HepG2 (cell line): ENCODE results near the gene ANKS4B. TPM values are rescaled to one million over a fixed set of nuclear protein-coding genes. Genes with fewer than 3 reads are reported as not detected.

ENCODE experiments used
- DZIP1 ChIP-seq: sonication (generic); formaldehyde crosslinking; IDR thresholded peaks from 2 replicates; pipeline ENCODE4 v1.5.0; 2020; ENCODE audit warnings: mild to moderate bottlenecking, missing genetic modification reagents
- FUBP1 ChIP-seq: sonication (generic); formaldehyde crosslinking; IDR thresholded peaks from 2 replicates; pipeline ENCODE4 v1.5.1; 2020; ENCODE audit warnings: missing genetic modification reagents, mild to moderate bottlenecking, borderline replicate concordance
- HCFC1 ChIP-seq: fragments of 150-350 bp; IDR thresholded peaks from 2 replicates; pipeline ENCODE4 v1.6.1; 2014; ENCODE audit warnings: low read depth, low read length
- KAT2B ChIP-seq: fragments of 150-350 bp; IDR thresholded peaks from 2 replicates; pipeline ENCODE4 v1.6.1; 2014; ENCODE audit warnings: low read depth, low read length, borderline replicate concordance
- KLF16 ChIP-seq, 2 experiments: sonication (generic) in 1 of 2; formaldehyde crosslinking in 1 of 2; IDR thresholded peaks; 2 replicates each; pipeline versions ENCODE4 v1.6.1 to v1.8.0; 2016 to 2023; ENCODE audit warnings: missing genetic modification reagents in 2 of 2, missing compliant biosample characterization in 1 of 2
- MAF1 ChIP-seq: sonication (generic); formaldehyde crosslinking; IDR thresholded peaks from 2 replicates; pipeline ENCODE4 v1.5.0; 2020; ENCODE audit warnings: missing genetic modification reagents, borderline replicate concordance
- MEIS1 ChIP-seq: sonication (generic); formaldehyde crosslinking; IDR thresholded peaks from 2 replicates; pipeline ENCODE4 v1.9.0; 2021; ENCODE audit warnings: mild to moderate bottlenecking, missing genetic modification reagents, moderate library complexity, borderline replicate concordance
- NR0B2 ChIP-seq: sonication (generic); formaldehyde crosslinking; IDR thresholded peaks from 2 replicates; pipeline ENCODE4 v1.4.0; 2020; ENCODE audit warnings: mild to moderate bottlenecking, missing genetic modification reagents
- RNF2 ChIP-seq: fragments of 450-650 bp; conservative IDR thresholded peaks from 2 replicates; pipeline ENCODE4 v1.6.1; 2016; ENCODE audit warnings: low read depth
- SOX5 ChIP-seq: IDR thresholded peaks from 2 replicates; pipeline ENCODE4 v1.6.1; 2016; ENCODE audit warnings: borderline replicate concordance
- SSRP1 ChIP-seq: IDR thresholded peaks from 2 replicates; pipeline ENCODE4 v1.6.1; 2016; ENCODE audit warnings: control low read depth
- TRIM22 ChIP-seq: fragments of 450-650 bp; IDR thresholded peaks from 2 replicates; pipeline ENCODE4 v1.6.1; 2017
- ZBTB1 ChIP-seq: sonication (generic); formaldehyde crosslinking; IDR thresholded peaks from 2 replicates; pipeline ENCODE4 v1.4.0; 2020; ENCODE audit warnings: missing genetic modification reagents, borderline replicate concordance
- ZFAT ChIP-seq: sonication (generic); formaldehyde crosslinking; conservative IDR thresholded peaks from 2 replicates; pipeline ENCODE4 v1.8.1; 2023; ENCODE audit warnings: missing genetic modification reagents, inconsistent platforms
- ZFP36L1 ChIP-seq: sonication (generic); formaldehyde crosslinking; IDR thresholded peaks from 2 replicates; pipeline ENCODE4 v1.8.0; 2022; ENCODE audit warnings: mild to moderate bottlenecking, missing genetic modification reagents, moderate library complexity
- ZFP37 ChIP-seq: sonication (generic); formaldehyde crosslinking; IDR thresholded peaks from 2 replicates; pipeline ENCODE4 v1.4.0; 2020; ENCODE audit warnings: missing genetic modification reagents, borderline replicate concordance
- ZKSCAN8 ChIP-seq: IDR thresholded peaks from 2 replicates; pipeline ENCODE4 v1.6.1; 2016; ENCODE audit warnings: borderline replicate concordance, missing genetic modification reagents, missing compliant biosample characterization
- ZNF143 ChIP-seq: sonication (generic); formaldehyde crosslinking; IDR thresholded peaks from 2 replicates; pipeline ENCODE4 v1.4.0; 2020; ENCODE audit warnings: missing genetic modification reagents
- ZNF512 ChIP-seq: sonication (generic); formaldehyde crosslinking; IDR thresholded peaks from 2 replicates; pipeline ENCODE4 v1.4.0; 2020; ENCODE audit warnings: mild to moderate bottlenecking, missing genetic modification reagents
- ZNF564 ChIP-seq: sonication (generic); formaldehyde crosslinking; IDR thresholded peaks from 2 replicates; pipeline ENCODE4 v1.8.1; 2023; ENCODE audit warnings: mild to moderate bottlenecking, missing genetic modification reagents
- ZNF75D ChIP-seq: sonication (generic); formaldehyde crosslinking; IDR thresholded peaks from 2 replicates; pipeline ENCODE4 v1.8.1; 2023; ENCODE audit warnings: missing genetic modification reagents, mild to moderate bottlenecking, borderline replicate concordance
- ZNF878 ChIP-seq: sonication (generic); formaldehyde crosslinking; IDR thresholded peaks from 2 replicates; pipeline ENCODE4 v1.8.1; 2023; ENCODE audit warnings: mild to moderate bottlenecking, missing genetic modification reagents, moderate library complexity
- ZSCAN31 ChIP-seq: sonication (generic); formaldehyde crosslinking; IDR thresholded peaks from 2 replicates; pipeline ENCODE4 v1.5.0; 2020; ENCODE audit warnings: low read depth, mild to moderate bottlenecking, missing genetic modification reagents
- polyA plus RNA-seq, 8 experiments: library from polyadenylated mRNA; depleted of rRNA in 3 of 8; stranded (reverse) in 7 of 8; unstranded in 1 of 8; fragments of >200 nt; fragmentation: Illumina TruSeq in 4 of 8; extraction: Trizol in 4 of 8; gene quantifications; 2 replicates each; pipeline versions ENCODE4 v1.2.1 to v1.2.3, GENCODE V29; 2011 to 2016; ENCODE audit warnings: low read depth in 4 of 8, missing spikeins in 1 of 8, mixed read lengths in 1 of 8; ENCODE audit not compliant: insufficient read depth in 1 of 8
- total RNA-seq, 5 experiments: library from RNA; depleted of rRNA; stranded (reverse); fragments of >200 nt; fragmentation: Illumina TruSeq; extraction: Trizol; gene quantifications; 2 replicates each; pipeline ENCODE4 v1.2.3, GENCODE V29; 2016; ENCODE audit warnings: low read depth in 1 of 5

ANKS4B gene
- total and polyA plus RNA-seq, 2 of the 13 experiments (the other 11 are each of a cell fraction or from before 2014, with no cell fraction given) = 6.5 to 30.0 TPM

GRCh38 chr16:21233521-21234150 is at the start of gene ANKS4B (continued):
- TF ChIP-seq RNF2 (0 out of 2 replicates have a peak, but pooled peaks have one; percentile 23), KAT2B (no peak), SSRP1 (CRISPR knock-in tag) (peak; percentile 58; the same call in 1 of the 2 replicates), ZNF878 (CRISPR knock-in tag) (no peak), TRIM22 (no peak), ZFP36L1 (no peak), ZFP37 (CRISPR knock-in tag) (peak; percentile 52), MEIS1 (CRISPR knock-in tag) (0 out of 2 replicates have a peak, but pooled peaks have one; percentile 92), KLF16 (CRISPR knock-in tag; IDR thresholded peaks at IDR 0.05) (peak in 1 of 2 experiments; percentile 82; a peak in 1 of 4 replicates), ZNF75D (CRISPR knock-in tag) (no peak), SOX5 (CRISPR knock-in tag) (peak; percentile 92), MAF1 (CRISPR knock-in tag) (no peak), ZNF143 (CRISPR knock-in tag) (no peak), NR0B2 (CRISPR knock-in tag) (peak; percentile 63; the same call in 1 of the 2 replicates), ZKSCAN8 (peak; percentile 92), DZIP1 (CRISPR knock-in tag) (no peak), FUBP1 (CRISPR knock-in tag) (no peak), ZBTB1 (no peak), ZNF564 (CRISPR knock-in tag) (no peak), HCFC1 (no peak), ZFAT (CRISPR knock-in tag) (no peak), ZSCAN31 (CRISPR knock-in tag) (no peak), ZNF512 (peak; percentile 44; the same call in 1 of the 2 replicates)
